ENCODE data around the gene DOCK4.

DNA sequence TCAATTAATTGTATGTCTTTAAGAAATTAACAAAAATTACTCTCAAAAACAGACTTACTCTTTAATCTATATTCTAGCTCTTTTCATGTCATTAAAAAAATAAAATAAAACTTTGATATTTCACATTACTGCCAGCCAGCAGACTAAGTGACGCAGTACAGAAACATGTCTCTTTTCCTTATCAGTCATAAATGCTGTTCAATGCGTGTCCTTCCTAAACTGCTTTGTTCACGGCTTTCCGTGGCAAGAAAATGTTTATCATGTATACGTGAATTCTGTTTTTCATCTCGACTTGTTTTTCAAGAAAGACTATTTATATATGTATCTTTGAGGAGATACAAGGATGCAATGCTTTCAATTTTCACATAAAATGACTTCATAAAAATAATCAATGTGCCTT lies 182.4 kb downstream of the DOCK4 start:
- TF ChIP-seq SUZ12 (IDR thresholded peaks at IDR 0.05; ENCODE audit: extremely low read depth, insufficient read depth, insufficient read length) (no peak), ZNF274 (IDR thresholded peaks at IDR 0.05; ENCODE audit: low read depth, low read length) (no peak), YY1 (IDR thresholded peaks at IDR 0.05; ENCODE audit: insufficient read depth, insufficient read length) (no peak)

All from NT2/D1 (cell line).